Upper lobe of left lung (tissue), 6 donors: ENCODE measurements around the gene CXCR6. TPM values are rescaled to one million over a fixed set of nuclear protein-coding genes. Genes with fewer than 3 reads are reported as not detected.
A peak's percentile ranks its signal among the peaks of the same experiment; 100 is the strongest.

ENCODE experiments used
- ATAC-seq, 2 donors: fragments of 200-7000 bp; cut with Tn5 transposase; one replicate each; pipeline ENCODE4 v1.9.1; 2022; ENCODE audit warnings: mild to moderate bottlenecking in 2 of 2, moderate library complexity in 2 of 2; ENCODE audit not compliant: low FRiP score in 2 of 2
- DNase-seq, 2 donors: peaks; one replicate each; pipeline ENCODE4 v3.0.0-alpha.2; 2019 to 2020
- H3K27ac ChIP-seq, 4 donors: fragments of 200-600 bp; sonication (generic); one replicate each; pipeline ENCODE4 v1.5.1; 2016 to 2019
- H3K27me3 ChIP-seq, 4 donors: fragments of 200-600 bp; sonication (generic); one replicate each; pipeline ENCODE4 v1.5.1; 2017 to 2019
- H3K36me3 ChIP-seq, 4 donors: fragments of 200-600 bp; sonication (generic); one replicate each; pipeline ENCODE4 v1.5.1; 2016 to 2019
- H3K4me1 ChIP-seq, 4 donors: fragments of 200-600 bp; sonication (generic); one replicate each; pipeline ENCODE4 v1.5.1; 2018 to 2019
- H3K4me3 ChIP-seq, 4 donors: fragments of 200-600 bp; sonication (generic); one replicate each; pipeline ENCODE4 v1.5.1; 2017 to 2019; ENCODE audit warnings: mild to moderate bottlenecking in 2 of 4, moderate library complexity in 1 of 4
- H3K9me3 ChIP-seq, 4 donors: fragments of 200-600 bp; sonication (generic); one replicate each; pipeline ENCODE4 v1.5.1; 2018 to 2019
- EP300 ChIP-seq, 4 donors: sonication (generic); formaldehyde crosslinking; IDR thresholded peaks; one replicate each; pipeline ENCODE4 v1.5.1; 2017; ENCODE audit warnings: antibody characterized with exemption in 4 of 4, control low read depth in 2 of 4
- POLR2A ChIP-seq, 4 donors: fragments of 450-650 bp; IDR thresholded peaks; one replicate each; pipeline ENCODE4 v1.5.1; 2016 to 2017; ENCODE audit warnings: antibody characterized with exemption in 4 of 4, mild to moderate bottlenecking in 2 of 4
- POLR2AphosphoS5 ChIP-seq, 2 donors: sonication (generic); formaldehyde crosslinking; IDR thresholded peaks; one replicate each; pipeline ENCODE4 v1.5.1; 2017; ENCODE audit warnings: antibody characterized with exemption in 2 of 2
- WGBS, 2 donors: methylation state at CpG; one replicate each; pipeline ENCODE4 v1.1.5; 2017 to 2018; 5-methylcytosine and 5-hydroxymethylcytosine counted together
- total RNA-seq, 6 donors: library from RNA; depleted of rRNA in 4 of 6; stranded (reverse); fragments of >200 nt in 4 of 6; gene quantifications; one replicate each; pipeline versions ENCODE4 v1.1.0 to v1.2.1, GENCODE V29; 2016 to 2021
- TF ChIP-seq, protein P1 (sequence below), 6 experiments: fragments of 450-650 bp in 4 of 6; fragments of 200-600 bp in 2 of 6; sonication (generic) in 2 of 6; IDR thresholded peaks; one replicate each; pipeline ENCODE4 v1.5.1; 2016 to 2019; ENCODE audit warnings: antibody characterized with exemption in 6 of 6
- donor health status: DM: no; HTN: no; CAD: no; lungs with moderate emphysema.
- donor health status: DM: no; HTN: yes; CAD: no; lungs with severe emphysema.

The CXCR6 gene
- total RNA-seq, 6 donors from 2014 or later: 2.1 to 10.2 (median 3.0) TPM

DNA sequence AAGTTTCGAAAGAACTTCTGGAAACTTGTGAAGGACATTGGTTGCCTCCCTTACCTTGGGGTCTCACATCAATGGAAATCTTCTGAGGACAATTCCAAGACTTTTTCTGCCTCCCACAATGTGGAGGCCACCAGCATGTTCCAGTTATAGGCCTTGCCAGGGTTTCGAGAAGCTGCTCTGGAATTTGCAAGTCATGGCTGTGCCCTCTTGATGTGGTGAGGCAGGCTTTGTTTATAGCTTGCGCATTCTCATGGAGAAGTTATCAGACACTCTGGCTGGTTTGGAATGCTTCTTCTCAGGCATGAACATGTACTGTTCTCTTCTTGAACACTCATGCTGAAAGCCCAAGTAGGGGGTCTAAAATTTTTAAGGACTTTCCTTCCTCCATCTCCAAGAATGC, 4.1 kb downstream of the CXCR6 start:
- peak overlapping the region in 2 of 4 donors; percentile 44 to 67 for H3K27ac ChIP-seq

DNA sequence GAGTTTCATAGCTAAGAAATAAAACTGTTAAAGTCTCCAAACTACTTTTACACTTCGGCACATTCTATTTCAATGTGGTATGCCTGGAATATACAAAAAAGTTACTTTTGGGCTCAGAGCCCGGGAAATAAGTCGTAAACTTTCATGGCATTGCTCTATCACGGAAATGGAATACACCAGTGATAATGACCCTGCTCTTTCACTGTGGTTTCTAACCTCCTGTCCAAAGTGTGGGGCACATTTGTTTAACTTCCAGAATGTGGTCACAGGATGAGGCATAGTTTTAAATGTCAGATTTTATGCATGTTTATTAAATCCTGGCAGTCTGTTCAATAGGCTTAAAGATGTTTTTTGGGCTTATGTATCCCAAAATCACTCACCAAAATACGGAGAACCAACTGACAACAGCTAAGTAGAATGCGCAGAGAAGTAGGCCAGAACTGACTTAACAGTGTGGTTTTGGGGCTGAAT, 5.1 kb downstream of the CXCR6 start:
- no peaks in the 10 kb centered on the region for H3K9me3 ChIP-seq
- peak overlapping the region in 1 of 4 donors; percentile 63 for H3K27ac ChIP-seq
- no peak for DNase-seq
- ATAC-seq: no peak
- H3K36me3 ChIP-seq: peaks cover 6 to 85% (median 46%) of the 10 kb centered on the region in 4 donors
- no peak overlapping the region for H3K4me3 ChIP-seq
- TF ChIP-seq POLR2A (IDR thresholded peaks at IDR 0.05) (no peak), EP300 (IDR thresholded peaks at IDR 0.05) (no peak), POLR2AphosphoS5 (IDR thresholded peaks at IDR 0.05) (no peak)
- TF ChIP-seq, protein P1, sequence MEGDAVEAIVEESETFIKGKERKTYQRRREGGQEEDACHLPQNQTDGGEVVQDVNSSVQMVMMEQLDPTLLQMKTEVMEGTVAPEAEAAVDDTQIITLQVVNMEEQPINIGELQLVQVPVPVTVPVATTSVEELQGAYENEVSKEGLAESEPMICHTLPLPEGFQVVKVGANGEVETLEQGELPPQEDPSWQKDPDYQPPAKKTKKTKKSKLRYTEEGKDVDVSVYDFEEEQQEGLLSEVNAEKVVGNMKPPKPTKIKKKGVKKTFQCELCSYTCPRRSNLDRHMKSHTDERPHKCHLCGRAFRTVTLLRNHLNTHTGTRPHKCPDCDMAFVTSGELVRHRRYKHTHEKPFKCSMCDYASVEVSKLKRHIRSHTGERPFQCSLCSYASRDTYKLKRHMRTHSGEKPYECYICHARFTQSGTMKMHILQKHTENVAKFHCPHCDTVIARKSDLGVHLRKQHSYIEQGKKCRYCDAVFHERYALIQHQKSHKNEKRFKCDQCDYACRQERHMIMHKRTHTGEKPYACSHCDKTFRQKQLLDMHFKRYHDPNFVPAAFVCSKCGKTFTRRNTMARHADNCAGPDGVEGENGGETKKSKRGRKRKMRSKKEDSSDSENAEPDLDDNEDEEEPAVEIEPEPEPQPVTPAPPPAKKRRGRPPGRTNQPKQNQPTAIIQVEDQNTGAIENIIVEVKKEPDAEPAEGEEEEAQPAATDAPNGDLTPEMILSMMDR (IDR thresholded peaks at IDR 0.05): no peak
- 82% methylated on average over 6 of the region's 6 CpGs for whole genome bisulfite sequencing, 2 donors
- H3K4me1 ChIP-seq: peaks cover 0 to 5% (median 0%) of the 10 kb centered on the region in 4 donors
- no peaks in the 10 kb centered on the region for H3K27me3 ChIP-seq

More for the DNA sequence above, 4.1 kb downstream of the CXCR6 start:
- H3K9me3 ChIP-seq: no peaks in the 10 kb centered on the region
- peaks cover 0 to 4% (median 2%) of the 10 kb centered on the region in 4 donors for H3K4me1 ChIP-seq
- no peaks in the 10 kb centered on the region for H3K27me3 ChIP-seq
- peaks cover 6 to 78% (median 41%) of the 10 kb centered on the region in 4 donors for H3K36me3 ChIP-seq
- WGBS, 2 donors: 91% methylated on average over 3 of the region's 3 CpGs
- TF ChIP-seq EP300 (IDR thresholded peaks at IDR 0.05) (no peak), POLR2A (IDR thresholded peaks at IDR 0.05) (no peak), POLR2AphosphoS5 (IDR thresholded peaks at IDR 0.05) (no peak)
- TF ChIP-seq, protein P1 (IDR thresholded peaks at IDR 0.05): no peak
- DNase-seq (no peak), ATAC-seq (no peak)
- no peak overlapping the region for H3K4me3 ChIP-seq

DNA sequence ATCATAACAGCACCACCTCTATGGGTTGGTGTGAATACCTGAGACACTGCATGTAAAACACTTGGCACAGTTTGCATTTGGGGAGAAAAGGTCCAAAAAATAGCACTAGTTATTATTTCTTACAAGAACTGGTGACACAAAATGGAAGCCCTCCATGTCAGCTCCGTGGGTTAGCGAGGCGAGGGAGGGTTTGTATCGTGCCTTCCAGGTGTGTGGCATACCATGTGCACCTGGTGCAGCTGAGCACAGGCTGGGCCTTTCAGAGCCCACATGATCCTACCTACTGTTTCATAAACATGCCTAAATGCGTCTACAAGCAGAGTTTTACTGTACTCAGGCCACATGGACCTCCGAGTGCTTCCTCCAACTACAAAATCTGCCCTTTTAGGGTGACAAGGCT, 5.6 kb downstream of the CXCR6 start:
- Histone ChIP-seq H3K27me3 (no peaks in the 10 kb centered on the region), H3K36me3 (peaks cover 10 to 90% (median 52%) of the 10 kb centered on the region in 4 donors), H3K27ac (peak overlapping the region in 2 of 4 donors; percentile 30 to 63), H3K9me3 (no peaks in the 10 kb centered on the region), H3K4me1 (peaks cover 0 to 5% (median 0%) of the 10 kb centered on the region in 4 donors), H3K4me3 (no peak overlapping the region)
- no peak for ATAC-seq
- 87 to 95% methylated on average over 6 of the region's 6 CpGs for WGBS, 2 donors
- DNase-seq: no peak
- TF ChIP-seq POLR2AphosphoS5 (IDR thresholded peaks at IDR 0.05) (no peak), EP300 (IDR thresholded peaks at IDR 0.05) (no peak), POLR2A (IDR thresholded peaks at IDR 0.05) (no peak)
- TF ChIP-seq, protein P1 (IDR thresholded peaks at IDR 0.05): no peak

DNA sequence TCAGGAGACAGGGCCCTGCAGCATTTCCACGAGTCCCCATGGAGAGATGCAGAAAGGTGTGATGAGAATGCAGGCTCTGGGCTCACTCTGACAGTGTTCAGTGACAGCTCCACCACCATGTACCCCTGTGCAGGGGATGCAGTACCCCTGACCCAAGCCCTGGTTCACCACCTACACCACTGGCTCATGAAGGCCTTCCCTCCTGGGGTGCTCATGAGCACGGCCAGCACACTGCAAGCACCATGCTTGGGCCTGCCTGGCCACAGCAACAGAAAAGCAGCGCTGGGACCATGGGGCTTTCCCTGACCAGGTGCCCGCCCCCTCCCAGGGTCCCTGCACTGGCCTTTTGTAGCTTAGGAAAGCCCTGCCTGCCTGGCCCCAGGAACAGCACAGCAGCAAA, 6.2 kb downstream of the CXCR6 start:
- H3K4me3 ChIP-seq: no peak overlapping the region
- peaks cover 0 to 5% (median 0%) of the 10 kb centered on the region in 4 donors for H3K4me1 ChIP-seq
- peak overlapping the region in 3 of 4 donors; percentile 52 to 68 (median 63) for H3K27ac ChIP-seq
- H3K27me3 ChIP-seq: no peaks in the 10 kb centered on the region
- DNase-seq: no peak
- no peaks in the 10 kb centered on the region for H3K9me3 ChIP-seq
- no peak for ATAC-seq
- TF ChIP-seq POLR2AphosphoS5 (IDR thresholded peaks at IDR 0.05) (no peak), POLR2A (IDR thresholded peaks at IDR 0.05) (no peak), EP300 (IDR thresholded peaks at IDR 0.05) (no peak)
- TF ChIP-seq, protein P1 (IDR thresholded peaks at IDR 0.05): no peak
- WGBS, 2 donors: 84 to 100% methylated on average over 2 to 4 of the region's 4 CpGs
- peaks cover 15 to 95% (median 57%) of the 10 kb centered on the region in 4 donors for H3K36me3 ChIP-seq

DNA sequence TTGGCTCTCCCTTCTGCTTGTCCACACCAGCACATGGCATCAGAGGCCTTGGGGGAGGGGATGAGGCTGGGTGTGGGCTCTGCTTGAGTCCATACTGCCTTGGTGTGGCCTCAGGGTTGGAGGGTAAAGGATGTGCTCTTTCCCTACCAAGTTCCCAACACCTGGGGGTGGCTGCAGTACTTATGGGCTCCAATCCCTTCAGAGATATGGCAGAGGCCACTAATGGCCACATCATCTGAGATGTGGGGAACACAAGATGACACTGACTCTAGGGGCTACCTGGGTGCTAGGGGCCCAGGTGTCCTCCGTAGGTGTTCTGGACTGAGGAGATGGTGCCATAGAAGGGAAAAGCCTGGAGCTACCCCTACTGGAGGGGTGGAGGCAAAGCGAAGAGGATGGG, 6.9 kb downstream of the CXCR6 start:
- Histone ChIP-seq H3K36me3 (peaks cover 22 to 99% (median 64%) of the 10 kb centered on the region in 4 donors), H3K27me3 (no peaks in the 10 kb centered on the region), H3K9me3 (no peaks in the 10 kb centered on the region), H3K27ac (peak overlapping the region in 3 of 4 donors; percentile 52 to 68 (median 63)), H3K4me1 (peaks cover 0 to 5% (median 0%) of the 10 kb centered on the region in 4 donors), H3K4me3 (no peak overlapping the region)
- no peak for ATAC-seq
- TF ChIP-seq POLR2A (IDR thresholded peaks at IDR 0.05) (no peak), EP300 (IDR thresholded peaks at IDR 0.05) (no peak)
- TF ChIP-seq, protein P1 (IDR thresholded peaks at IDR 0.05): no peak
- 94 to 100% methylated on average over 2 of the region's 2 CpGs for WGBS, 2 donors
- no peak for DNase-seq
